Measurements from ENCODE around the gene MCAT.

MCAT gene

DNA sequence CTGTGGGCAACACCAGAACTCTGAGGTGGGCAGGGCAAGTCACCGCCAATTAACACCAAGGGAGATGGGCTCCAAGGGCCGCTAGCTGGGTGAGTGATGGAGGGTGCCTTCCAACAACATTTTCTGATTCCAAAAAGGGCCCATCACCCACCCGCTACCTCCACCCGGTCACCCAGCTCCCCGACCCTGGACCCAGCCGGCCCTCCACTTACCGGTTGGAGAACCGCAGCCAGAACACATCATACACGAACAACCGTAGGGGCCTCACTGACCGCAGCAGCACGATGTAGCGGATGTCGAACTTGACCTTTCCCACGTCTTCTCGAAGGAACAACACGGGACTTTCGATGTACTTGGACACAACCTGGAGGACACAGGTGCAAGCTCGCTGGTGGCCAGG is 29.0 kb upstream of the MCAT start:
- no peak for DNase-seq

DNA sequence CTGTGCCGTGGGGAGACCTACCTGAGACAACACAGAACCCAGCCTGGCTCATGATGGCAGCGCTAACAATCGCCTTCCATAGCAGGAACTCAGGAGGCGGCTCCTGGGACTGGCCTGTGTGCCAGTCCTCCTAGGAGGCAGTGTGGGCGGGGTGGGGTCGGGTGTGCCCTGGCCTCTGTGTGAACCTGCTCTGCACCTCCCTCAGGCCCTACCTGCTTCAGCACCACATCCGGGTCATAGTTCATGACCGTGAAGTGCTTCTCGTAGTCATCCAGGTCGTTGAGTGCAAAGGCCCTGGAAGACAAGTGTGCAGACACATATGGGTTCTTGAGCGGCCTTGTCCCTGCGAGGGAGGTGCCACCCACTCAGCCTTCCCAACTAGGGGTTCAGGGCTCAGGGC is 28.4 kb upstream of the MCAT start:
- DNase-seq = no peak

DNA sequence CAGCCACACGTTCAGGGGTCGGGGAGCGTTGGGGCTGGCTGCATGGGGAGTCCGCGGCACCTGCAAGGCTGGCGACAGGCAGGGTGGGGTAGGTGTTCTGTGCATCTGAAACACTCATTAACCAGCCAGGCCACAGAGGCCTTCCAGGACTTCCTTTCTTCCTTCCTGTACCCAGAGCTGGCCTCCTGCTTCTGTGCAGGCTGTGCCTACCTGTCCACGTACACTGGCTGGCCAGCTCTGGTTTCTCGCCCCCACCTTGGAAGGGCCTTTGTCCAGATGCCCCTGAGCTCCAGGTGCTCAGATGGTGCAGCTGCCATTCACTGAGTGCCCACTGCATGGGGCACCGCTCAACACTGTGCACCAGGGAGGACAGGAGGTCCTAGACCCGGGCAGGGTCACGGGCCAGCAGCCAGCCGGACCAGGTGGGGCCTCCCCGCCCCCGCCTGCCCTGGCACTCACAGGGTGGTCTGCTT is 27.9 kb upstream of the MCAT start:
- no peak for DNase-seq

DNA sequence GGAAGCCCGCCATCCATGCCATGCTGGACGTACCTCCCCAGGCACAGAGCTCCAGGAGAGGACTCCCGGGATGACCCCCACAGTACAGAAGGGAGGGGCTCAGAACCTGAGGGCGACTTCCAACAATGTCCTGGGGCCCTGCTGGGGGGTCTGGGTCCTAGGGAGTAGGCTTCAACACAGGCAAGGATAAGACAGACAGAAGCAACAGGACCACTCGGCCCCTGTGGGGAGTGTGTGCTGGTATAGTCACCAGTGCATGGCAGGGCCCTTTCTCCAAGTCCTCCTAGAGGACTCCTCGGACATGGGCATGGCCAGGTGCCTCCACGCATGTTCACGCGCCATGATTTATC is 26.9 kb upstream of the MCAT start:
- DNase-seq = no peak

DNA sequence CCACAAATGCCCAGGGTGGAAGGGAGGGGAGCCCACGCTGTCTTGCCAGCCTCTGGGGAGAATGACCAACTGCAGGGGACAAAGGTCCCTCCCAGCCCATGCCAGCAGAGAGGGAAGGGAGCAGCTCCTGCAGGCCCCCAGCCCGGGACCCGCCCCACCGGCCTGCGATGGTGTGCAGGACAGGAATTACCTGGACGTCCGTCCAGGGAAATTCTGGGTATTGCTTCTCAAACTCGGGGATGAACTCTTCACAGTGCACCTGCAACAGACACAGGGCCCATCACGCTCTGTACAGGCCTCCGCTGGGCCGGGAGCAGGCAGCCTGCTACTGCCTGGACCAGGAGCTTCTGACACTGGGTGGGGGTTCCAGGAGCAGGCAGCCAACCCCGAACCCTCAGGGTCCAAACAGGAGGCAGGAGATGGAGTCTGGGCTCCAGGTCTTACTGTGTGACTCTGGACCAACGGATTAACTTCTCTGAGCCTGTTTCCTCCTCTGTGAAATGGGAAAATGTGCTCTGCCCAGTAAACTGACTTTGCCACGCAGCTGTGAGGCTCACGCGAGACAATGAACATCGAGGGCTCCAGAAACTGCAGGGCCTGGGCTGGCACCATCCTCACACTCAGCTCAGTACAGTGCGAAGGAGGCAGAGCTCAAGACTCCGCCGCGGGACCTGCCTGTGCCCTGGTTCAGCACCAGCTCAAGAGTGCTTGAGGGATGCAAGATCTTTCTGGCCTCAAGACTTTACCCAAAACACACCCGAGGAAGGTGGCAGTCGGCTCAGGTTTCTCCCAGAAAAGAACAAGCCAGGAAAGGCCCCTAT is 26.3 kb upstream of the MCAT start:
- DNase-seq = no peak

DNA sequence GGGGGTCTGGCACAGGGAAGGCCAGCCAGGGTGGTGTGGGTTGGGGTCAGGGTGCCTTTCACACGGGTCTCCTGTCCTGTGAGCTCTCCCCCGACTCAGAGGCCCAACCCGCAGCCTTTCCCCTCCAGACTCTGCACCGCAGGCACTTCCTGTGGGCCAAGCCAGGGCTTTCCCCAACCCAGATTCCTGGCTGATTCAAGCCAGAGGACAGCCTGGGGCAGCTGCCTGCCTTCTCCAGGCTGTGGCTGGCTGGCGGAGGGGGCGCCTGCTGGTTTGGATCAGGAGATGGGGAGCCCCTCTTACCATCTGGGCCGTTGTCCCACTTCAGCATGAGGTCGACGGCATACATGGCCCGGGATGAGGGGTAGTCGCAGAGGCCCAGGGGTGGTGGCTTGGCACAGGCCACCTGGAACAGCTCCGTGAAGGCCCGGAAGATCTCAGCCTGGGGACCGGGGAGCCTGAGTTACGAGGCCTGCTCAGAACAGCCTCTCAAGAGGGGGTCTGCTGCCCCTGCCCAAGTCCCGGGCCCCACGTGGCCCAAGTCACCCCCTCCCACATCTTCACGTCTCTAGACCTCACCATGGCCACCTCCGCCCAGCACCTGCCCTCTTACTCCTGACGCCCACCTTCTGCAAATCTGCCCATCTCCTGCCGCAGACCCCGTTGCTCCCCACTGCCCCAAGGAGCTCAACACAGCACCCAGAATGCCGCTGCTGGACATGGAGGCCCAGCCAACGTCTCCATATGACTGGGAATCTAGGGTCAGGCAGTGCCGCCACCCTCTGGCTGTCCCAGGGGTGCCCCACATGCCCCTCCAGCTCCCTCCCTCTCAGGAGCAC is 25.5 kb upstream of the MCAT start:
- DNase-seq = no peak

DNA sequence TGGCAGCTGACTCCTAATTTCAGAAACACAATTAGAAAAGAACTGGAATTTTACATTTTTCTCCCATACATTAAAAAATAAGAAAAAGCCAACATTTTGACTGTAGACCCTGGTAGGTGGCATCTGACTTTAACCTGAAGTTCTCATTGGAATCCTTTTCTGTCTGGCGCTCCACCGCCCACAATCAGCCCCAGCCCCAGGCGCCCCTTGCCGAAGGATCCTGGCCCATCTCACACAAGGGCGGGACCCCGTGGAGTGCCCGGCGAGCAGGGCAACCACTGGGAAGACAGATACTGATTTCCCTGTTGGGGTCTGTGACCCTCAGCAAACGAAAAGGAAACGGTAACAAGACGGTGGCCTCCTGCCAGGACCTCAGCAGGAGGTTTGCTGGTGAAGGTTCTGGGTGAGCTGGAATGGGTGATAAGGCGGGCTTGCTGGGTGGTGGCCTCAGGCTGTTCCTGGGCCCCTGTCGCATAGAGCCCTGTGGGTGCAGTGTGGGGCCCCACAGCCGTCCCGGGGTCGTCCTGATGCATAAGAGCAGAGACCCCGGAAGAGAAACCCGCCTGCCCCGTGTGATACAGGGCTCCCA is 23.9 kb upstream of the MCAT start:
- no peak for DNase-seq

DNA sequence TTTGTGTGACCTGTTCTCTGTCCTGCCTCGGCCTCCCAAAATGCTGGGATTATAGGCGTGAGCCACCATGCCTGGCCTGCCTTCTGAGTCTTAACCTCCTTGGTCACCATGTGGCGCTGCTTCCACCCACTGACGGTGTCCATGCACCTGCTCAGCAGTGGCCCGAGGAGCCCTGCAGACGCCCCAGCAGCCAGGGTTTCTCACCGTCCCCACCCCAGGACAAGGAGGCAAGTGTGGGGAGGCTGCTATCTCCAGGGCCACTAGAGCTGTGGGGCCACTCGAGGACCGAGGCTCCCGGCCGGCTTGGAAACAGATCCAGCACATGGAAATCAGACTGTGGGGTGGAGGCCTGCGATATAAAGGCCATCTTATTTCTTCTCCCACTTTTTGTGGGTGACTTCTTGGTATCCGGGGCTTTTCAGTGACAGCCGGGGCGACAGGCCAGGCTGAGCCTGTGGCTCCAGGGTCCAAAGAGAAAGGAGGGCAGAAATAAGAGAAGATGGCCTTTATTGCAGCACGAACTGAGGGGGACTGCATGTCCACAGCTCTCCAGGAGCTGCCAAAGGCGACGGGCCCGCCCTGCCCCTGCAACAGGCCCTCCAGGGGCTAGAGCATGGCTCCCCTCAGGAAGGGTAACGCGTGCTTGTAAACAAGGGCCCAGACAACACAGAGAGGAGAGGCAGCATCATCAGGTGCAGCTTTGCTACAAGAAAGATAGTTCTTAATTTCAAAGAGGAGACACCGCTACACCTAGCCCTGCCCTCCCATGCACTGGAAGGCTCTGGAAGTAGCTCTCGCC is 23.1 kb upstream of the MCAT start:
- DNase-seq = no peak

DNA sequence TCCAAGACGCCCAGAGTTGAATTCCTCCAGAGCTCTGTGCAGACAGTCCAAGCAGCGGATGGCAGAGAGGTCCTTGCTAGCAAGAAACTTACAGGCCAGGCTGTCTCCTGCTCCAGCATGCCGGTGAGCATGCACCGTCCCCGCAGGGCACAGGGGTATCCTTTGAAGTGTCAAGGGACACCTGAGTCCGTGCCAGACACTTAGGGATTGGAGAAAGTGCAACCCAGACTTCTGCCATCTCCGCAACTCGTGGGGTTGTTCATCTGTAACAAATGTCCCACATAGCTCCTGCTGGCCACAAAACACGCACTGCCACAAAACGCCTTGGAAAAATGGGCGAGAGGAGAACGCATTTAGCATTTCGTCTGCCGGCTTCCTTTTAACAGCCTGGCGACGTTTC is 21.4 kb upstream of the MCAT start:
- DNase-seq = no peak

DNA sequence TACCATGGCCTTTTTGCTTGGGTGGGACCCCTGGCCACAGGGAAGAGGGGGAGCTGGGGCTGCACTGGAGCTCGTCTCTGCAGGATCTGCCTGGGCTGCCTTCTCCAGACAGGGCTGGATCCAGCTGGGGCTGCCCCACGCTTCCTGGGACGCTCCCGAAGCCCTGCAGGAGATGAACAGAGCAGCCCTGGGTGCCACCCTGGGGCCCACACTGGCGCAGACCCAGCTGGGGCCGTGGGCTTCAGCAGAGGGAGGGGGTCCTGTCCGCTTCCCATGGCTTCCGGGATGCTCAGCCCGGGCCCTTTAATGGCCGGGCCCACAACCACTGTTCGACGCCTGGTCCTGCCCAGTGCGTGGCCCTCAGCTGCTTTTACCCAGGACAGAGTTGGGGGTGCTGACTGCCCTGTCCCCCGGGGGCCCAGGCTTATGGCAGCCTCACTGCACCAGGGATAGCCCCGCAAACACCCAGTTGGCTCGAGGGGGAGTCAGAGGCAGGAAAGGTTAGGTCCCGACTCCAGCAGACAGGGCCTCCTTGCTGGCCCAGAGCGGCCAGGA is 20.1 kb upstream of the MCAT start:
- DNase-seq = no peak

DNA sequence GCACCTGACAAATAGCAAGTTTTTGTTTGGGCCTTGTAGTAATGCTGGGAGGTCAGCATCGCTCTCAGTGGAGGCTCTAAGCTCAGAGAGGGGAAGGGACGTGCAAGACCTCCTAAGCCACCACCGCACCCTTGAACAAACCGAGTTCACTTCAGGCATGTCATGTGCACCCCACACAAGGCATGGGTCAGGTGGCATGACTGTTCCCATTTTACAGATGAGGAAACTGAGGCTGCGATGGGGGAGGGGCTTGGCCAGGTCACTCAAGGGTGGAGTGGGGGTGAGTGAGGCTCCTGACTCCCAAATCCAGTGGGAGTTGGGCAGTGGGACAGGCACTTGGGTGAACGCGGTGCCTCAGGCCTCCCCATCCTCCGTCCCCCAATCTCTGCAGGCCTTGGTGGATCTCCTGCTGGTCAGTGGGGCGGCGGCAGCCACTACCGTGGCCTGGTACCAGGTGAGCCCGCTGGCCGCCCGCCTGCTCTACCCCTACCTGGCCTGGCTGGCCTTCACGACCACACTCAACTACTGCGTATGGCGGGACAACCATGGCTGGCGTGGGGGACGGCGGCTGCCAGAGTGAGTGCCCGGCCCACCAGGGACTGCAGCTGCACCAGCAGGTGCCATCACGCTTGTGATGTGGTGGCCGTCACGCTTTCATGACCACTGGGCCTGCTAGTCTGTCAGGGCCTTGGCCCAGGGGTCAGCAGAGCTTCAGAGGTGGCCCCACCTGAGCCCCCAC is 19.4 kb upstream of the MCAT start:
- DNase-seq = no peak

DNA sequence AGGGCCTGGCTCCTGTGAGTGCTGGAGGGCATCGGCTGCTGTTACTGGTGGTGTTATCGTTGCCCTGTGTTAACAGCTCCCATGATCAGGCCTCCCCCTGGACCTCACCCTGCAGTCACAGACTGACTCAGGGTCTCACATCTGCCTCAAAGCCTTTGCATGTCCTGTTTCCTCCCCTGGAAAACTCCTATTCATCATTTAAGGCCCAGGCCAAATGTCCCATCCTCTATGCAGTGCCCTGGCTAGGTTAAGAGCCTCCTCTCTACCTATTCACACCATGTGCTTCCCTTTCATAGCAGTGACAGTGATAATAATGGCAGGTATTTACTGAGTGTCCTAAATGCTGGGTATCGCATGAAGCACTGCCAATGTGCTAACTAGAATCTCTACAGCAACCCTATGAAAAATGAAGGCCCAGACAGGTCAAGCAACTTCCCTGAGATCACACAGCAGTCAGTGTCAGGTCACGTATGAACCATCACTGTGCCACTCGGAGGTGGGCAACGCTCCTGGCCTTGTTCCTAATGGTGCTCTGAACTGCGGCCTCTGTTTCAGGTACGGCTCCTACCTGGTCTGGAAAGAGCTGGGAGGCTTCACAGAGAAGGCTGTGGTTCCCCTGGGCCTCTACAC is 17.4 kb upstream of the MCAT start:
- DNase-seq = no peak

DNA sequence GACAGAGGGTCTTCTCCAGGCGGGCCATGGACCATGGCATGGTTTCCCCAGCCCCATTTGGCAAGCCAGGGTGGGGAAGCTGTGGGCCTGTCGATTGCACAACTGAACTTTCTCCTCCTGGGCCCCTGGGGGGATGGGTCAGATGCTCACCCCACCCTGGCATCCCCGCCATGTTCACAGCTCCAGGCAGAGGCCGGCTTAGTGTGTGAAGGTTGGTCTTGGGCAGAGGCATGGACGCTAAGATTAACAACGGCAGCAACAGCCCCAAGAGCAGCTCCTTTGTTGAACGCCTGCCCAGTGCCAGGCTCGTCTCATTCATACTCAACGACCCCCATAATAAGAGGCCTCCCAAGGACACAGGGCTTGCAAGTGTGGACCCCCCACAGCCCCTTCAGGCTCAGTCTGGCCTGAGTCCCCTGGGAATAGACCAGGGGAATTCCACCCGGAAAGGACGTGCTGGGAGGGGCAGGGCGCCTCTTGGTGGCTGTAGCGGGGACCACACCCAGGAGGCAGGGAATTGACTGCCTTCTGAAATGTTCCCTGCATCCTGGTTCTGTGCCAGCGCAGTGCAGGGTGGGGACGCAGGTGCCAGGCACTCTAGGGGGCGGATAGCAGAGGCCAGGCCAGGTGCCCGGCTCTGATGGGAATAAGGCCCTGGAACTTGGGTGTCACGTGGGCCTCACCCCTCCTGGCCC is 16.4 kb upstream of the MCAT start:
- no peak for DNase-seq

DNA sequence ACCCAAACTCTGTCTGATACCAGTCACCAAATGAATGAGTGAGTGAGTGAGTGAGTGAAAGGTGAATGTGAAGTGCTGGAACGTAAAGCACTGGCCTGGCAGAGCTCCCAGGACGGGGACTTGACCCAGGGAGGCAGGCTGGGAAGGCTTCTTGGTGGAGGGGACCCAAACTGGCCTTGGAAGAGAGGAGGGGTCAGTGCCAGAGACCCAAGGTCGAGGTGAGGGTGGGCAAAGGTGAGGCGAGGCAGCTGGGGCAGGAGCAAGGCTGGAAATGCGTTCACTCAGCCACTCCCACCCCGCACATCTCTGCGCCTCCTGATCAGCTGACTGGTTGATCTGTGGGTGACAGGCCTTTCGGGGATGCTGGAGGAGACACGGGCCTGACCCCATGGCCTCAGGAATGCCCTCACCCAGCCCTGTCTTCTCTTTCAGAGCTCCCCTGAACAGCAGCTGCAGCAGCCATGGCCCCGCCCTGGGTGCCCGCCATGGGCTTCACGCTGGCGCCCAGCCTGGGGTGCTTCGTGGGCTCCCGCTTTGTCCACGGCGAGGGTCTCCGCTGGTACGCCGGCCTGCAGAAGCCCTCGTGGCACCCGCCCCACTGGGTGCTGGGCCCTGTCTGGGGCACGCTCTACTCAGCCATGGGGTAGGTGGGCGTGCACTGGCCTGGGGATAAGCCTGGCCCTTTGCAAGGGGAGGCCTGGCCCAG is 15.7 kb upstream of the MCAT start:
- DNase-seq = no peak

DNA sequence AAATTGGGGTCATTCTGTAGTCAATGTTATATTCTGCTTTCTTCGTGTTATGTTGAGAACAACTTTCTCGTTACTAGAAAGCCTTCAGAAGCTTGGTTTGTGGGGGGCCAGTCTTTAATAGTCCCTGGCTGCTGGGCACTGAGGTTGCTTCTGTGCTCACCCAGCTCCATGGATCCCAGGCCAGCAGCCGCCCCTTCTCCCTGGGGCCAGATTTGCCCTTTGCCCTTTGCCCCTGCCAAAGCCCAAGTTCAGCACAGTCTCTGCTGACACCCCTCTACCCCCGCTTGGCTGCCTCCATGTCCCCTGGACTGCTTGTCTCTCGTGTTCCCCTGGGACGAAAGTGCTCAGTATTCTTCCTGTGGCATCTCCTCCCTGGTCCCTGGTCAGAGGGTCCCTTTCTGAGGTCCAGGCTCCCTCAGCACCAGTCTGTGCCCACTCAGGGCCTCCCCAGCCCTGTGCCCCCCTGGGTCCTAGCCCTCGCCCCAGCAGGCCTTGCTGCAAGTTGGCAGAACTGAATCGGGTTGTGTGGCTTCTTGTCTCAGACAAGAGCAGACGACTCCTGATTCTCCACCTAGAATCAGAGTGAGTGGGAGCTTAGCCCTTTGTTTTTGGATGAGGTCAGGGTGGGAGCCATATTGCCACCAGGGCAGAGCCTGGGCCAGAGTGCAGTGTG is 14.8 kb upstream of the MCAT start:
- no peak for DNase-seq

DNA sequence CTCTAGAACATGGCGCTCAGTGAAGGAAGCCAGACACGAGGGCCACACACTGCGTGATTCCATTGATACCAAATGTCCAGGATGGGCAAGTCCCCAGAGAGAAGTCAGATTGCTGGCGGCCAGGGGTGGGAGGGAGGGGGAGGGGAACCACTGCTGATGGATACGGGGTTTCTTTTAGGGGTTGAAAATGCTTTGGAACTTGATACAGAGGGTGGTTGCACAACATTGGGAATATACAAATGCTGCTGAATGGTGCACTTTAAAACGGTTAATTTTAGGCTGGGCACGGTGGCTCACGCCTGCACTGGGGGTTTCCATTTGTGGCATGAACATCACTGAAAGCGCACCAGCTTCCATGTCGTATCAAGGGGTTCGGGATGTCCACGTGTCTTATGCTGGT is 13.2 kb upstream of the MCAT start:
- no peak for DNase-seq

DNA sequence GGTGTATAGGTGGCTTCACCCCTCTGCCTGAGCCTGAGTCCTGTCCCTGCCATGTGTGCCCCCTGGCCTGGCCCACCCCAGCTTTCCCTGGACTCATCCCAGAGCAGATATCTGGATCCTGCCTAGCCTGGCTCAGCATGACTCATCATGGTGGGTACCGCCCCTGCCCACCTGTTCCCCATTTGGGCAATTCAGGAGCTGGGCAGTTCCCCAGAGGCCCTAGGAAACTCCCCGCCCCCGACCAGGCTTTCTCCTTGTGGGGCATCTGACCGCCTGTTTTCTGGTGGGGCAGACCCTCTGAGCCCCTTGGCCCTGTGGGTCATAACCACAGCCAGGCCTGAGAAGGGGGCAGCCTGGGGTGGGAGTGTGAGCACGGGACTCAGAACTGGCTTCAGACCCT is 12.6 kb upstream of the MCAT start:
- peak; percentile 32 to 72 for DNase-seq

DNA sequence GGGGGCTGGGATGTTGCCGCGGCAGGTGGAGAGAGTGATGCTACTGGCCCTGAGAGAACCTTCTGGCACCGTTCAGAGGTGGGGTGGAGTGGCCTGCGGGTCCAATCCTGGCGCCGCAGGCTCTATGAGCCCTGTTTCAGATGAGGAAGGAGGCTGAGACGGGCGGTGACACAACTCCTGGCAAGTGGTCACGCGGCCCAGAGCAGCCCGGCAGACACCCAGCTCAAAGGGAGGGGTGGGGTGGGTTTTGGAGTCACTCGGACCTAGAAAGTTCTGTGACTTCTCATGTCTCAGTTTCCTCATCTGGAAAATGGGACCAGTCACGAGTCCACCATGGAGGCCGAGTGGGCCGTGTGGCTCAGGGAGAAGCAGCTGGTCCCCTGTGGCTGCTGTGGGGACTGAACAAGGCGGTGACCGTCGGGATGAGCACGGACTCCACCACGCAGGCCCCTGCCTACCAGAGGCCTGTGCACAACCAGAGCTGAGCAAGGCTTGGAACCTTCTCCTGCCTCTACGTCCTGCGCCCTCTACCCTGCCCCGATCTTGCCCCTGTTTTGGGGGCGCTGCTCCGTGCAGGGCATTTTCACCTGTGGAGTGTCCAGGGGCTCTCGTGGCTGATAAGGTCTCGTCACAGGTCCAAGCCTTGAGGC is 11.8 kb upstream of the MCAT start:
- DNase-seq = no peak

DNA sequence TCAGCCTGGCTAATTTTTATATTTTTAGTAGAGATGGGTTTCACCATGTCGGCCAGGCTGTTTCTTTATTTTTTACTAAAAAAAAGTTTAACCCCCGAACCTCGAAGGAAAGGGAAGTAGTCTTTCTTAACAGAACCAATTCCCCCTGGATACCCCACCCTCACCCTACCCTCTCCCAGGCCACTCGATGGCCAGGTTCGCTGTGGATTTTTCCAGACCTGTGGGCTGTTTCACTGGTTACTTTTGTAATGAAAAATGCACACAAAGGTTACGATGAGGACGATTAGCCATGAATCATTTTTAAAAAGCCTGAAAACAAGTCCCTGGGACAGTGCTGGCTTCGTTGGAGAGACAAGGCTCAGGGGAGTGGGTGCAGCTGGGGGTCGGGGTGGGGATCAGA is 10.7 kb upstream of the MCAT start:
- no peak for DNase-seq
